HCT116 (cell line): Measurements from ENCODE around the gene CPSF7. TPM values are rescaled to one million over a fixed set of nuclear protein-coding genes. Genes with fewer than 3 reads are reported as not detected.

Experiments used
- ATAC-seq: fragments of 200-7000 bp; cut with Tn5 transposase; 2 replicates; pipeline ENCODE4 v1.9.1; 2020; ENCODE audit warnings: mild to moderate bottlenecking, moderate library complexity
- BruUV-seq: library from RNA; stranded (reverse); fragments of 400-500 nt; replicated peaks from 2 replicates; lab custom pipeline; 2021; lab: Mats Ljungman, UMichigan
- CTCF ChIA-PET: fragments of 300-600 bp; sonication (Branson Sonifier 250); formaldehyde crosslinking; loops from one replicate; lab custom pipeline; 2021; ENCODE audit warnings: antibody characterized with exemption; lab: Charles Lee
- POLR2A ChIA-PET: fragments of 300-600, 350-600 bp; sonication (Branson Sonifier 250); formaldehyde crosslinking; loops from one replicate; lab custom pipeline; 2021; ENCODE audit warnings: antibody characterized with exemption; lab: Charles Lee
- RAD21 ChIA-PET, 2 experiments: fragments of 300-600 bp; sonication (Branson Sonifier 250); formaldehyde crosslinking; loops; one replicate each; lab custom pipeline; 2023; ENCODE audit warnings: low total read pairs in 2 of 2; ENCODE audit not compliant: uncharacterized antibody in 2 of 2, unreplicated experiment in 2 of 2, low non-redundant PET in 1 of 2; lab: Charles Lee
- DNase-seq: peaks from one replicate; pipeline ENCODE4 v3.0.0-alpha.2; 2010; ENCODE audit warnings: low read depth, low spot score
- H2AFZ ChIP-seq: fragments of 200-600 bp; shearing (Covaris generic), sonication (generic); 2 replicates; pipeline ENCODE4 v1.6.1; 2017; ENCODE audit warnings: low read depth, mixed run types, mixed read lengths, antibody characterized with exemption, low read length; ENCODE audit not compliant: poor library complexity, severe bottlenecking
- H3K27ac ChIP-seq: 2 replicates; pipeline ENCODE4 v1.5.1; 2012; ENCODE audit warnings: low read depth, low read length
- H3K27me3 ChIP-seq: fragments of 200-600 bp; sonication (generic); 2 replicates; pipeline ENCODE4 v1.6.1; 2016; ENCODE audit warnings: mixed run types, low read length, mixed read lengths; ENCODE audit not compliant: insufficient read depth
- H3K36me3 ChIP-seq, 2 experiments: fragments of 200-500 bp in 1 of 2; fragments of 200-600 bp in 1 of 2; sonication (Bioruptor generic) in 1 of 2; sonication (generic) in 1 of 2; 2 replicates each; pipeline versions ENCODE4 v1.5.1 to v1.6.1; 2014 to 2016; ENCODE audit warnings: low read length in 2 of 2, inconsistent platforms in 1 of 2, mixed read lengths in 1 of 2, mixed run types in 1 of 2; ENCODE audit not compliant: insufficient read depth in 2 of 2, control insufficient read depth in 1 of 2
- H3K4me1 ChIP-seq, 2 experiments: fragments of 200-600 bp in 1 of 2; sonication (generic) in 1 of 2; 2 replicates each; pipeline versions ENCODE4 v1.5.1 to v1.6.1; 2012 to 2017; ENCODE audit warnings: low read length in 2 of 2, inconsistent platforms in 1 of 2, mild to moderate bottlenecking in 1 of 2, mixed read lengths in 1 of 2, mixed run types in 1 of 2, moderate library complexity in 1 of 2; ENCODE audit not compliant: insufficient read depth in 2 of 2, control insufficient read depth in 1 of 2
- H3K4me2 ChIP-seq: fragments of 200-600 bp; sonication (generic); 2 replicates; pipeline ENCODE4 v1.6.1; 2017; ENCODE audit warnings: mixed run types, low read length, mixed read lengths
- H3K4me3 ChIP-seq, 2 experiments: fragments of 200-600 bp in 1 of 2; sonication (generic) in 1 of 2; replicated peaks in 1 of 2; 2 replicates each; pipeline ENCODE4 v1.5.1; 2011 to 2016; ENCODE audit warnings: low read length in 2 of 2, control low read depth in 1 of 2, low read depth in 1 of 2, mild to moderate bottlenecking in 1 of 2, mixed read lengths in 1 of 2, mixed run types in 1 of 2
- H3K79me2 ChIP-seq: fragments of 200-600 bp; sonication (generic); 2 replicates; pipeline ENCODE4 v1.6.1; 2017; ENCODE audit warnings: mild to moderate bottlenecking, mixed run types, low read length, moderate library complexity, mixed read lengths; ENCODE audit not compliant: insufficient read depth
- H3K9ac ChIP-seq: fragments of 200-600 bp; sonication (generic); 2 replicates; pipeline ENCODE4 v1.6.1; 2016; ENCODE audit warnings: low read length, mixed read lengths
- H3K9me2 ChIP-seq: fragments of 200-600 bp; sonication (generic), shearing (Covaris generic); 2 replicates; pipeline ENCODE4 v1.6.1; 2017; ENCODE audit warnings: mixed run types, mild to moderate bottlenecking, moderate library complexity; ENCODE audit not compliant: insufficient read depth
- H3K9me3 ChIP-seq, 2 experiments: fragments of 200-500 bp in 1 of 2; fragments of 200-600 bp in 1 of 2; sonication (Bioruptor generic) in 1 of 2; sonication (generic) in 1 of 2; 2 replicates each; pipeline ENCODE4 v1.6.1; 2014 to 2017; ENCODE audit warnings: low read length in 2 of 2, mixed read lengths in 2 of 2, inconsistent platforms in 1 of 2, low read depth in 1 of 2, mild to moderate bottlenecking in 1 of 2, mixed run types in 1 of 2, moderate library complexity in 1 of 2; ENCODE audit not compliant: control insufficient read depth in 1 of 2, insufficient read depth in 1 of 2
- H4K20me1 ChIP-seq: fragments of 200-600 bp; sonication (generic), shearing (Covaris generic); 2 replicates; pipeline ENCODE4 v1.6.1; 2017; ENCODE audit warnings: mixed run types, mild to moderate bottlenecking, moderate library complexity; ENCODE audit not compliant: insufficient read depth
- CTCF ChIP-seq, 3 experiments: fragments of 200-600 bp in 1 of 3; sonication (generic) in 1 of 3; IDR thresholded peaks in 2 of 3; conservative IDR thresholded peaks in 1 of 3; 2 replicates each; pipeline ENCODE4 v1.5.1; 2012 to 2017; ENCODE audit warnings: low read depth in 2 of 3, low read length in 2 of 3, antibody characterized with exemption in 1 of 3, borderline replicate concordance in 1 of 3, control low read depth in 1 of 3, mild to moderate bottlenecking in 1 of 3, mixed read lengths in 1 of 3, mixed run types in 1 of 3, moderate library complexity in 1 of 3; ENCODE audit not compliant: insufficient read depth in 1 of 3
- EGR1 ChIP-seq: IDR thresholded peaks from 2 replicates; pipeline ENCODE4 v1.6.1; 2012; ENCODE audit warnings: low read depth
- ELF1 ChIP-seq: IDR thresholded peaks from 2 replicates; pipeline ENCODE4 v1.6.1; 2012; ENCODE audit warnings: low read depth, borderline replicate concordance
- EZH2 ChIP-seq: fragments of 200-600 bp; sonication (generic); IDR thresholded peaks from 2 replicates; pipeline ENCODE4 v1.6.1; 2017; ENCODE audit warnings: antibody characterized with exemption, mixed run types
- FOSL1 ChIP-seq: IDR thresholded peaks from 2 replicates; pipeline ENCODE4 v1.6.1; 2012; ENCODE audit warnings: low read depth
- MAX ChIP-seq: IDR thresholded peaks from 2 replicates; pipeline ENCODE4 v1.6.1; 2012
- TCF7L2 ChIP-seq: IDR thresholded peaks from 2 replicates; pipeline ENCODE4 v1.7.0; 2011; ENCODE audit warnings: borderline replicate concordance, inconsistent platforms; ENCODE audit not compliant: insufficient read depth, insufficient read length; ENCODE audit errors: extremely low read depth
- ZFX ChIP-seq: fragments of 450-650 bp; IDR thresholded peaks from 2 replicates; pipeline ENCODE4 v1.6.1; 2017
- intact Hi-C: fragments of 100-400 bp; cut with micrococcal nuclease; formaldehyde crosslinking; loops from 2 replicates; pipeline ENCODE4 v1.10.0; 2022
- total RNA-seq: library from RNA; stranded (reverse); gene quantifications from one replicate; pipeline ENCODE4 v1.2.1, GENCODE V29; 2021; ENCODE audit not compliant: unreplicated experiment

The CPSF7 gene
- total RNA-seq, 1 experiment from 2014 or later, result 110 TPM

- CTCF ChIA-PET, result interaction anchor here (1.8 kb wide), 1 partner anchor 21 kb away, joined by 6 read pairs; no protein-coding TSS in a partner anchor
- DNase-seq, result no peak
- ATAC-seq, result no peak
Observed at GRCh38 chr11:61460986-61461385, 31.2 kb upstream of the CPSF7 start.

More at GRCh38 chr11:61460986-61461385, 31.2 kb upstream of the CPSF7 start:
- Histone ChIP-seq H3K9me2 (no peaks in the 10 kb centered on the region), H4K20me1 (no peaks in the 10 kb centered on the region), H3K36me3 (no peaks in the 10 kb centered on the region), H3K9ac (no peak overlapping the region), H3K4me2 (no peak overlapping the region), H3K79me2 (peaks cover 5% of the 10 kb centered on the region), H3K27me3 (no peaks in the 10 kb centered on the region), H3K4me1 (no peaks in the 10 kb centered on the region; a peak in 1 of 4 replicates), H3K9me3 (no peaks in the 10 kb centered on the region), H2AFZ (no peak overlapping the region), H3K4me3 (no peak overlapping the region), H3K27ac (no peak overlapping the region)
- intact Hi-C loops, result no loop called here
- RAD21 ChIA-PET, result no interaction called here
- POLR2A ChIA-PET, result no interaction called here
- no peak for TF ChIP-seq CTCF (IDR thresholded peaks at IDR 0.05 in 2 of 3, conservative IDR thresholded peaks at IDR 0.05 in 1 of 3; ENCODE audit: borderline replicate concordance in 1 of 3, insufficient read depth in 1 of 3, low read depth in 2 of 3, low read length in 2 of 3)
- TF ChIP-seq MAX, result no peak
- no peak for TF ChIP-seq ZFX
- no peak for TF ChIP-seq EZH2
- TF ChIP-seq TCF7L2, result no peak
- no peak for TF ChIP-seq ELF1
- TF ChIP-seq FOSL1, result no peak
- TF ChIP-seq EGR1, result no peak
- no TSS peak for BruUV-seq
